Measurements from ENCODE around the gene USP25. TPM values are rescaled to one million over a fixed set of nuclear protein-coding genes. Genes with fewer than 3 reads are reported as not detected.

Gene USP25
- total and polyA plus RNA-seq, 4 donors, result 14.6 to 148 (median 32.1) TPM

- DNase-seq, result no peak
- H3K9me3 ChIP-seq (ENCODE audit: control insufficient read depth in 4 of 4, insufficient read depth in 3 of 4, low read length in 3 of 4), result no peaks in the 10 kb centered on the region
- no peak overlapping the region for H3K9ac ChIP-seq (ENCODE audit: insufficient read depth in 1 of 2, low read length in 2 of 2)
- H3K27me3 ChIP-seq (ENCODE audit: control insufficient read depth in 3 of 3, insufficient read depth in 3 of 3, low read length in 2 of 3), result no peaks in the 10 kb centered on the region
- H3K36me3 ChIP-seq (ENCODE audit: control insufficient read depth in 4 of 4, insufficient read depth in 4 of 4, low read length in 4 of 4), result peaks cover 0 to 7% (median 4%) of the 10 kb centered on the region in 4 donors
- no peak overlapping the region for H3K4me3 ChIP-seq
- ATAC-seq (ENCODE audit: insufficient read depth, low FRiP score), result no peak
- no peaks in the 10 kb centered on the region for H3K4me1 ChIP-seq (ENCODE audit: control insufficient read depth in 5 of 5, insufficient read depth in 5 of 5, low read length in 5 of 5)
- no peak for TF ChIP-seq CTCF (IDR thresholded peaks at IDR 0.05; ENCODE audit: control extremely low read depth, extremely low read depth)
- WGBS, 2 donors, result 68 to 88% methylated on average over 3 of the region's 3 CpGs
- no peak overlapping the region for H3K27ac ChIP-seq (ENCODE audit: low read depth in 1 of 2, low read length in 1 of 2)
These were observed 122.4 kb downstream of the USP25 start for GRCh38 chr21:15852146-15852545.

GRCh38 chr21:15853126-15853525 lies 123.3 kb downstream of the USP25 start:
- Histone ChIP-seq H3K4me1 (ENCODE audit: control insufficient read depth in 5 of 5, insufficient read depth in 5 of 5, low read length in 5 of 5) (peaks cover 0 to 3% (median 0%) of the 10 kb centered on the region in 5 donors), H3K4me3 (no peak overlapping the region), H3K27me3 (ENCODE audit: control insufficient read depth in 3 of 3, insufficient read depth in 3 of 3, low read length in 2 of 3) (no peaks in the 10 kb centered on the region), H3K9me3 (ENCODE audit: control insufficient read depth in 4 of 4, insufficient read depth in 3 of 4, low read length in 3 of 4) (no peaks in the 10 kb centered on the region), H3K36me3 (ENCODE audit: control insufficient read depth in 4 of 4, insufficient read depth in 4 of 4, low read length in 4 of 4) (peaks cover 0 to 6% (median 3%) of the 10 kb centered on the region in 4 donors), H3K9ac (ENCODE audit: insufficient read depth in 1 of 2, low read length in 2 of 2) (no peak overlapping the region), H3K27ac (ENCODE audit: low read depth in 1 of 2, low read length in 1 of 2) (no peak overlapping the region)
- TF ChIP-seq CTCF (IDR thresholded peaks at IDR 0.05; ENCODE audit: control extremely low read depth, extremely low read depth), result no peak
- ATAC-seq (ENCODE audit: insufficient read depth, low FRiP score) (no peak), DNase-seq (no peak)
- WGBS, 2 donors, result 97 to 98% methylated on average over 3 of the region's 3 CpGs

DNA sequence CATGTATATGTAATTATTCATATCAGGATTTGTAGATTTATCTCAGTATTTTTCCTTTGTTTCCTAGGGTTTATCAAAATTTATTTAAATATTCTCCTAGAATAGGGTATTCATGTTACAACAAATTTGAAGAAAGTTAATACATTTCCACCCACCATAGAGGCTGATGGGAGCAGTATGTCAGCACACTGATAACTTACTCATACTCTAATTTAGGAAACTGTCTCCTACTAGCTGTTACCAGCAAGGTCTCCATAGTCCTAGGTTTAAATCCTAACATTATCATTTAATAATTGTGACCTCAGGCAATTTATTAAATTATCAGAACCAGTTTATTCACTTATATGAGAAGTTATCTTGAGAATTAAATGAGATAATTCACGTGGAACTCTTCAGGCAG lies 127.0 kb downstream of the USP25 start:
- peaks cover 0 to 3% (median 0%) of the 10 kb centered on the region in 5 donors for H3K4me1 ChIP-seq (ENCODE audit: control insufficient read depth in 5 of 5, insufficient read depth in 5 of 5, low read length in 5 of 5)
- peaks cover 0 to 6% (median 3%) of the 10 kb centered on the region in 4 donors for H3K36me3 ChIP-seq (ENCODE audit: control insufficient read depth in 4 of 4, insufficient read depth in 4 of 4, low read length in 4 of 4)
- ATAC-seq (ENCODE audit: insufficient read depth, low FRiP score), result no peak
- H3K9me3 ChIP-seq (ENCODE audit: control insufficient read depth in 4 of 4, insufficient read depth in 3 of 4, low read length in 3 of 4), result no peaks in the 10 kb centered on the region
- no peak overlapping the region for H3K4me3 ChIP-seq
- no peaks in the 10 kb centered on the region for H3K27me3 ChIP-seq (ENCODE audit: control insufficient read depth in 3 of 3, insufficient read depth in 3 of 3, low read length in 2 of 3)
- no peak overlapping the region for H3K27ac ChIP-seq (ENCODE audit: low read depth in 1 of 2, low read length in 1 of 2)
- H3K9ac ChIP-seq (ENCODE audit: insufficient read depth in 1 of 2, low read length in 2 of 2), result no peak overlapping the region
- TF ChIP-seq CTCF (IDR thresholded peaks at IDR 0.05; ENCODE audit: control extremely low read depth, extremely low read depth), result no peak
- DNase-seq, result no peak
- 93 to 96% methylated on average over 1 of the region's 1 CpG for WGBS, 2 donors

DNA sequence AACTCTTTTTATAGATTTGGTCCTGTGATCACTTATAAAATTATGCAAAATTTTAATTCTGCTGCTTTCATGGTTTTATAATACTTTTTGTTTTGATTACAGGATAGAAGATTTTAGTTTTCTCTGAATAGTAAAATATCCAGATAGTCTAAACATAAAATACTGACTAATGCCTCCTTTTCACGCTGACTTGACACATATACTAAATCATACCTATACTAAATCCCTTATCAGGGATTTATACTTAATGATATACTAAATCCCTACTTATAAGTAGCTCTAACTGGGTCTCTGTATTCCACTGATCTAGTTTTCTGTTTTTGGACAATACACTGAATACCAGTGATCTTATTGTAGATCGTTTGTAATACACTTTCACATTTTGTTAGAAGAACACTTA lies 128.0 kb downstream of the USP25 start:
- no peak overlapping the region for H3K4me3 ChIP-seq
- ATAC-seq (ENCODE audit: insufficient read depth, low FRiP score), result no peak
- H3K9ac ChIP-seq (ENCODE audit: insufficient read depth in 1 of 2, low read length in 2 of 2), result no peak overlapping the region
- H3K27me3 ChIP-seq (ENCODE audit: control insufficient read depth in 3 of 3, insufficient read depth in 3 of 3, low read length in 2 of 3), result no peaks in the 10 kb centered on the region
- DNase-seq, result peak in 1 of 3 donors; percentile 6
- WGBS, 2 donors, result 28 to 38% methylated on average over 2 of the region's 2 CpGs
- no peak overlapping the region for H3K27ac ChIP-seq (ENCODE audit: low read depth in 1 of 2, low read length in 1 of 2)
- no peaks in the 10 kb centered on the region for H3K9me3 ChIP-seq (ENCODE audit: control insufficient read depth in 4 of 4, insufficient read depth in 3 of 4, low read length in 3 of 4)
- H3K4me1 ChIP-seq (ENCODE audit: control insufficient read depth in 5 of 5, insufficient read depth in 5 of 5, low read length in 5 of 5), result peaks cover 0 to 3% (median 0%) of the 10 kb centered on the region in 5 donors
- TF ChIP-seq CTCF (IDR thresholded peaks at IDR 0.05; ENCODE audit: control extremely low read depth, extremely low read depth), result no peak
- H3K36me3 ChIP-seq (ENCODE audit: control insufficient read depth in 4 of 4, insufficient read depth in 4 of 4, low read length in 4 of 4), result peaks cover 0 to 6% (median 3%) of the 10 kb centered on the region in 4 donors

All from lung (tissue), 12 donors.